GM19035 (cell line): ENCODE measurements around the gene HP1BP3.

ENCODE experiments used
- ATAC-seq: cut with Tn5 transposase; IDR thresholded peaks from one replicate; pipeline ENCODE4 v1.9.1; 2021; ENCODE audit not compliant: unreplicated experiment

The HP1BP3 gene

GRCh38 chr1:20770314-20771087 lies 16.6 kb downstream of the HP1BP3 start:
- no peak for ATAC-seq

DNA sequence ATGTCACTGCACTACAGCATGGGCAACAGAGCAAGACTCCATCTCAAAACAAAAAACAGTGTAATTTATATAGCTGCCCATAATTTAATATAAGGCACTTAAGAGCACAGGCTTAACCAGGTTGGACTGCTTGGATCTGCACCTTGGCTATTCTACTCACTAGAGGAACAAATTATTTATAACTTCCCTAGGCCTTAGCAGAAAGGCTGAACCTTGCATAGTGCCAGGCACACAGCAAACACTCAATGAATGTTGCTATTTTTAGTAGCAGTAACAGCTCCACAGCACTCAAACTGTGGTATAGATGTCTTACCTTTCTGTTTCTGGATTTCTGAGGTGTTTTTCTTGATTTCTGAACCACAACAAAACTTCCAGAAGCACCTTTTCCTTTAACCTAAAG lies 19.8 kb downstream of the HP1BP3 start:
- no peak for ATAC-seq

DNA sequence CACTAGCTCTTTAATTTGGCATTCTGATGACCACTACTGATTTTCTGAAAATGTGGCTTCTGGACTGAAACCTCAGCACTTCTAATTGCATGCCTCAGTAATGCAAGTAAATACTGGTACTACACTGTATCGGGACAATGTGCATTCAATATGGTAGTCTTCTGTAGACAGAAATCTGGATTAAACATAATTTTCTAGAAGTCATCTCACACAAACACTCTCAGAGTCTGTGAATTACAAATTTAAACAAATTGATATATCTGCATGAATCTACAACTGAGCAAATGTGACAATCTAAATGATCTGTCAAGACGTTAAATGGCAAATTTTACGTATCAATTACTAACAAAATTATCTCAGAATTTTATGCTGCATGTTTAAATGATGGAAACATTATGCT lies 23.7 kb downstream of the HP1BP3 start:
- ATAC-seq = no peak

GRCh38 chr1:20760322-20760721 lies 26.8 kb downstream of the HP1BP3 start:
- no peak for ATAC-seq

- ATAC-seq = no peak
Observed at GRCh38 chr1:20753589-20753988, 33.5 kb downstream of the HP1BP3 start.

DNA sequence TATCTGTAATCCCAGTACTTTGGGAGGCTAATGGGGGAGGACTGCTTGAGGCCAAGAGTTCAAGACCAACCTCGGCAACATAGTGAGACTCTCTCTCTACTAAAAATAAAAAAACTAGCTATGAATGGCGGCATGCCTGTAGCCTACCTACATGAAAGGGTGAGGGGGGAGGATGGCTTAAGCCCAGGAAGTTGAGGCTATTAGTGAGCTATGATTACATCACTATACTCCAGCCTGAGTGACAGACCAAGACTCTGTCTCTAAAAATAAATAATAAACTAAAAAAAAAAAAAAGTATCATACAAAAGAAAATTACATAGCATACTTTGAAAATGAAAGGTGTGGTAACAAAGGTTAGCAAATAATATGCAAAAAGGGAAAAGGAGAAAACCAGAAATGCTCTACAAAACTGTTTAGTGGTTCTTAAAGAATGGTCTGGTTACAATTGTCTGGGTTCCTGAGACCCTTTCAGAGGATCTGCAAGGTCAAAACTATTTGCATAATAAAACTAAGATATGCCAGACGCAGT lies 35.6 kb downstream of the HP1BP3 start:
- ATAC-seq = no peak

DNA sequence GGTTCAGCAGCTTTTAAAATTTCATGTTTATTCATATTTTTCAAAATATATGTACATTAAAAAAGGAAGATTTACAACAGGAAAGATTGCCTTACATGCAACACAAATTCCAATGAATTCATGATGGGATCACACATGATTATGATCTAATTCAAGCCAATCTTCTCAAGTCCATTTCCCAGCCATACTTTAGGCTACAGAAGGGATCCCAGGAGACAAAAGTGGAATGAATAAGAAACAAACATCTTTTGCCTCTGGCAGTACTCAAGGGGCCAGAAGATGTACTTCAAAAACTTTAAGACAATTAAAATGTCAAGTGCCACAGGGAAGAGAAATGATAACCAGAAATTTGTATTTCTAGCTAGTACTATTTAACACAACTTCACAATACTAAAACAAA lies 44.4 kb downstream of the HP1BP3 start:
- no peak for ATAC-seq

GRCh38 chr1:20740781-20741180 lies 46.3 kb downstream of the HP1BP3 start:
- no peak for ATAC-seq

DNA sequence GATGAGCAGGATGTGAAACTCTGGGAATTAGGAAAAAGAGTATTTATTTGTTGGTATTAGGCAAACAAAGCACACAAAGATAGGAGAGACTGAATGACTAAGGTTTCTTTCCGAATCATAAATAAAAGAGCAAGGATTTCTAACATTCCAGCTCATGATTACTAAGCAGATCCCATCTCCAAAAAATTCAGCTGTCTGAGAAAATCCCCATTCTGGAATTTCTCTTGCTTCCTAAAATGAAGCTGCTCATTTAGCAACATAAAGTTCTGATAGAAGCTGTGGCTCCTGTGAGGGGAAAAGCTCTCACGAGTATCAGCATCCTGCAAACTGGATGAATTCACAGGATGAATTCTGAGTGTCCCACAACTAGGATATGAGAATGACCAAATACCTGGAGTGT lies 47.9 kb downstream of the HP1BP3 start:
- no peak for ATAC-seq

DNA sequence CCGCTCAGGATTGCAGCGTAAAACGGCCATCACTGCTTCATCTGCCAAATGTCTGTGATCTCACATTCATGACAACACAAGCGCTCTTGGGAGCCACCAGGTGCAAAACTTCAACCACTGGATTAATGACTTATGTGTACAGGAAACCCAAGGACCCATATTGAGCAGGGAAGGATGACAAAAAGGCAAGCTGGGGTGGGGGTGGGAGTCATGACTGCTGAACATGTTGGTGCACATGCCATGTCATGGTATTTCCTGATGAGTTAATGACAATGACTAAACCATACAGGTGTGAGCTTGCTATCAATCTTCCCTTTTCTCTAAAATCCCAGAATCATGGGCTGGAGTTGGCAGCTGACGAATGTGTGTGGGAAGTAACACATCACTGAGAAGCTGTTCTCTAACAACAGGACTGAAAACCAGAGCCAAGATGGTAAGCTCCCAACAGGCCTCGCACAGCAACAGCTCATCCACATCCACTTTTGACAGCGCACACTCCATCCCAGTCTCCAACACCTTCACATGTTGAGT lies 51.5 kb downstream of the HP1BP3 start:
- no peak for ATAC-seq

GRCh38 chr1:20733360-20733975 lies 53.6 kb downstream of the HP1BP3 start:
- no peak for ATAC-seq

- ATAC-seq = peak; percentile 66
Observed at GRCh38 chr1:20732588-20733359, 54.3 kb downstream of the HP1BP3 start, which contains the start of gene SH2D5. Gene SH2D5, minus strand, starts transcription at chr1:20732703. Its CDS starts 4,659 bp downstream, at chr1:20728044.

- no peak for ATAC-seq
Observed at GRCh38 chr1:20732071-20732587, 55.0 kb downstream of the HP1BP3 start.

DNA sequence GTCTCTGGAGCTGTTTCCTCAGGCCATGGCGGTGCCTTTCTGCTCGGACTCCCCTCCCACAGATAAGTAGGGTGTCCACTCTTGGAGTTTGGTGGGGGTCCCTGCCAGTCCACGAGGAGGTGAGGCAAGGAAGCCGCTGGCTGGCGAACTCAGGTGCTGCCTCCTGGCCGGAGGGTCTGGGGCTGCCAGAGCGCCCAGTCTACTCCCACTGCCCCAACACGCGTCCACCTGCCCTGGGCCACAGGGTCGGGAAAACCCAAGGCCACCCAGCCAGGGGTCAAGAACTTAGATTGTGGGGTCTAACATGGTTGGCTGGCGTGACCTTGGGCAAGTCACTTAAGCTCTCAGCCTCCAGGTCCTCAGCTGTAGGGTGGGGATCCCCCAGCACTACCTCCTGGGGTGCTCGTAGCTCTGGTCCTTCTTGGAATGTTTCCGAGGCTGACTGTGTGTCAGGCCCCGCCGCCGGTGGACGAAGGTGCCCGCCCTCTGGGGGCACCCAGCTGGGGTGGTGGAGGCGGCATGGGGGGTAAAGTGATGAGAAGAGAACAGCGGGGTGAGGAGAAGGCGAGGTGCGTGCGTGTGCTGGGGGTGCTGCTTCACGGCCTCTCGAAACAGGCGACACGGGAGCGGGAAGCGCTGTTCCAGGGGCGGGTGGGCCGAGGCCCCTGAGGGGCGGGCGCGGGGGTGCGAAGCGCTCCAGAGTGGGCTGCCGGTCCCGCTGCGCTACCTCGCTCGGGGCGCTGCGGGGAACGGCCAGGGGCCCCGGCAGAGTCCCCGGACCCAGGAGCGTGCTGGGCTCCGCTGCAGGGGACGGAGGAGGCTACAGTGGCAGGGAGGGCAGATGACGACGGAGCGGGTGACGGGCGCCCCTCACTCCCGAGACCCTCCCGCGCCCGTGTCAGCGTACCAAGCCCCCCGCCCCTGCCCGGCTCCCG lies 55.8 kb downstream of the HP1BP3 start:
- ATAC-seq = no peak

- ATAC-seq = no peak
Observed at GRCh38 chr1:20730690-20731056, 56.4 kb downstream of the HP1BP3 start.

- no peak for ATAC-seq
Observed at GRCh38 chr1:20729990-20730689, 57.0 kb downstream of the HP1BP3 start.

- ATAC-seq = no peak
Observed at GRCh38 chr1:20729155-20729931, 57.8 kb downstream of the HP1BP3 start.

DNA sequence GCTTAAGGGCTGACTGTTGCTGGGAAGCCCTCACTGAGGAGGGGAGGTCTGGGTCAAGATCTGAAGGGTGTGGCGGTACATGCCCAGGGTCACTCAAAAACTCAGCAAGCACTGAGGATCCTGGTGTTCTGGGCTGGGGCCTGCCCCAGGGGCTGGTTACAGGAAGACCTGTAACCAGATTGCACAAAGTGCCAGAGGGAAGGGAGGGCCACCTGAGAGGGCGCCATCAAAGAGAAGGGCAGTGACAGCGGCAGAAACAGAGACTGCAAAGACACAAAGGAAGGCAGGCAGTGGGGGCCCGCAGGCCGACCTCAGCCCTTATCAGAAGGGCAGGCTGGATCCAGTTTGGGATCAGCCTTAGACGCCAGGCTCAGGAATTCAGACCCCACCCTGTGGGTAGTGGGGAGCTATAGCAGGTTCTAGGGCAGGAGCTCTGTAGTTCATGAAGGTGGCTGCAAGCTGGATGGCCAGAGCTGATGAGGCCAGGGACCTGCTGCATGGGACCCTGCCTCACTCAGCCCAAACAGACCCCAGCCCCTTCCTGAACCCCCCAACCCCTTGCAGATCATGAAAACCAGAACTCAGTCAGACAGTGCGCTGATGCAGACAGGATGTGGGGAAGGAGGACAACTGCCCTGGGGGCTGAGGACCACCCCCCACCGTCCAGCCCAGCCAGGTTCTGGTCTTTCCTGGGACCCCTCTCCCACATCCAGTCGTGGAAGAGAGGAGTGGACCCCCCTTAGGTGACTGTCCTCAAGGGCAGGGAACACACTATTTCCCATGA lies 58.5 kb downstream of the HP1BP3 start:
- no peak for ATAC-seq
